Smooth muscle cell (in vitro differentiated cells): ENCODE data around the gene RYK. TPM values are rescaled to one million over a fixed set of nuclear protein-coding genes. Genes with fewer than 3 reads are reported as not detected.

Source experiments
- DNase-seq: peaks from one replicate; lab custom pipeline; 2025; ENCODE audit not compliant: unreplicated experiment; lab: John Stamatoyannopoulos, UW
- H2AFZ ChIP-seq: fragments of 200-600 bp; sonication (generic); 2 replicates; pipeline ENCODE4 v1.6.0; 2016; ENCODE audit warnings: antibody characterized with exemption, low read depth, mild to moderate bottlenecking
- H3F3A ChIP-seq: fragments of 200-600 bp; sonication (generic); 2 replicates; pipeline ENCODE4 v1.6.0; 2017; ENCODE audit warnings: antibody characterized with exemption, low read depth
- H3K27ac ChIP-seq: fragments of 200-600 bp; sonication (generic); 2 replicates; pipeline ENCODE4 v1.5.1; 2016; ENCODE audit warnings: low read depth, mild to moderate bottlenecking
- H3K27me3 ChIP-seq: fragments of 200-600 bp; sonication (generic); 2 replicates; pipeline ENCODE4 v1.6.1; 2016; ENCODE audit warnings: low read depth, mild to moderate bottlenecking
- H3K36me3 ChIP-seq: fragments of 200-600 bp; sonication (generic); 2 replicates; pipeline ENCODE4 v1.5.1; 2016; ENCODE audit warnings: low read depth
- H3K4me1 ChIP-seq: fragments of 200-600 bp; sonication (generic); 2 replicates; pipeline ENCODE4 v1.5.1; 2016; ENCODE audit warnings: low read depth
- H3K4me2 ChIP-seq: fragments of 200-600 bp; sonication (generic); 2 replicates; pipeline ENCODE4 v1.6.0; 2016; ENCODE audit warnings: mild to moderate bottlenecking
- H3K4me3 ChIP-seq: fragments of 200-600 bp; sonication (generic); 2 replicates; pipeline ENCODE4 v1.5.1; 2016; ENCODE audit warnings: mild to moderate bottlenecking
- H3K79me2 ChIP-seq: fragments of 200-600 bp; sonication (generic); 2 replicates; pipeline ENCODE4 v1.6.0; 2016; ENCODE audit warnings: low read depth, mild to moderate bottlenecking
- H3K9ac ChIP-seq: fragments of 200-600 bp; sonication (generic); 2 replicates; pipeline ENCODE4 v1.6.0; 2016; ENCODE audit warnings: low read depth
- H3K9me3 ChIP-seq: fragments of 200-600 bp; sonication (generic); replicated peaks from 2 replicates; pipeline ENCODE4 v1.5.1; 2016; ENCODE audit warnings: low read depth
- H4K20me1 ChIP-seq: fragments of 200-600 bp; sonication (generic); 2 replicates; pipeline ENCODE4 v1.6.0; 2016; ENCODE audit warnings: low read depth
- CTCF ChIP-seq: fragments of 200-600 bp; sonication (generic); IDR thresholded peaks from 2 replicates; pipeline ENCODE4 v1.5.1; 2017; ENCODE audit warnings: borderline replicate concordance, mild to moderate bottlenecking, antibody characterized with exemption; ENCODE audit not compliant: insufficient read depth, poor library complexity, severe bottlenecking
- WGBS: methylation state at CpG from one replicate; pipeline ENCODE4 v1.1.7; 2016; ENCODE audit warnings: low lambda C conversion rate; 5-methylcytosine and 5-hydroxymethylcytosine counted together
- polyA plus RNA-seq: library from polyadenylated mRNA; unstranded; fragments of >200 nt; fragmentation: Nextera tagmentation; extraction: Ambion mirVana; gene quantifications from 2 replicates; pipeline ENCODE4 v1.2.1, GENCODE V29; 2016
- total RNA-seq: library from RNA; depleted of rRNA; stranded (reverse); fragments of >200 nt; gene quantifications from 2 replicates; pipeline ENCODE4 v1.2.3, GENCODE V29; 2014

RYK gene
- total and polyA plus RNA-seq, 2 experiments from 2014 or later, result 35.8 to 65.0 TPM

- Histone ChIP-seq H3K79me2 (no peaks in the 10 kb centered on the region), H3K4me2 (no peak overlapping the region), H3K9me3 (no peaks in the 10 kb centered on the region), H3K9ac (no peak overlapping the region), H3K36me3 (no peaks in the 10 kb centered on the region), H3K27me3 (no peaks in the 10 kb centered on the region), H2AFZ (no peak overlapping the region), H3F3A (no peaks in the 10 kb centered on the region), H3K4me3 (no peak overlapping the region), H3K4me1 (no peaks in the 10 kb centered on the region), H3K27ac (no peak overlapping the region), H4K20me1 (no peaks in the 10 kb centered on the region)
- TF ChIP-seq CTCF, result no peak
- DNase-seq, result no peak
- WGBS, result 63% methylated on average over 3 of the region's 3 CpGs
Measured at GRCh38 chr3:134136604-134137003, 114.1 kb downstream of the RYK start.

- Histone ChIP-seq H3K9ac (no peak overlapping the region), H3K79me2 (no peaks in the 10 kb centered on the region), H3K36me3 (no peaks in the 10 kb centered on the region), H3K4me2 (no peak overlapping the region), H4K20me1 (no peaks in the 10 kb centered on the region), H2AFZ (no peak overlapping the region), H3K27me3 (no peaks in the 10 kb centered on the region), H3K27ac (no peak overlapping the region), H3F3A (no peaks in the 10 kb centered on the region), H3K4me3 (no peak overlapping the region), H3K4me1 (no peaks in the 10 kb centered on the region), H3K9me3 (no peaks in the 10 kb centered on the region)
- WGBS, result 94% methylated on average over 3 of the region's 3 CpGs
- DNase-seq, result no peak
- no peak for TF ChIP-seq CTCF
Measured at GRCh38 chr3:134134698-134135415, 115.8 kb downstream of the RYK start.

- Histone ChIP-seq H3K4me1 (no peaks in the 10 kb centered on the region), H3K36me3 (no peaks in the 10 kb centered on the region), H3K79me2 (no peaks in the 10 kb centered on the region), H3K9me3 (no peaks in the 10 kb centered on the region), H3F3A (no peaks in the 10 kb centered on the region), H2AFZ (no peak overlapping the region), H3K4me3 (no peak overlapping the region), H3K27ac (no peak overlapping the region), H3K4me2 (no peak overlapping the region), H3K27me3 (no peaks in the 10 kb centered on the region), H3K9ac (no peak overlapping the region), H4K20me1 (no peaks in the 10 kb centered on the region)
- no peak for TF ChIP-seq CTCF
- DNase-seq, result no peak
- WGBS, result 42% methylated on average over 1 of the region's 1 CpG
Measured at GRCh38 chr3:134134240-134134639, 116.4 kb downstream of the RYK start.

- H3K27ac ChIP-seq, result no peak overlapping the region
- H3K4me1 ChIP-seq, result no peaks in the 10 kb centered on the region
- 63% methylated on average over 3 of the region's 3 CpGs for WGBS
- H3K9me3 ChIP-seq, result no peaks in the 10 kb centered on the region
- H2AFZ ChIP-seq, result no peak overlapping the region
- no peaks in the 10 kb centered on the region for H3K27me3 ChIP-seq
- no peaks in the 10 kb centered on the region for H3F3A ChIP-seq
- no peaks in the 10 kb centered on the region for H4K20me1 ChIP-seq
- no peaks in the 10 kb centered on the region for H3K36me3 ChIP-seq
- no peaks in the 10 kb centered on the region for H3K79me2 ChIP-seq
- no peak overlapping the region for H3K4me3 ChIP-seq
- TF ChIP-seq CTCF, result no peak
- no peak overlapping the region for H3K9ac ChIP-seq
- DNase-seq, result no peak
- H3K4me2 ChIP-seq, result no peak overlapping the region
Measured at GRCh38 chr3:134132961-134133360, 117.7 kb downstream of the RYK start.
